C4-2B (cell line): ENCODE data around the gene LPXN.

ENCODE experiments used
- ZFX ChIP-seq: fragments of 450-650 bp; IDR thresholded peaks from 2 replicates; pipeline ENCODE4 v1.6.1; 2017
- TF ChIP-seq, protein P1 (sequence below): fragments of 450-650 bp; conservative IDR thresholded peaks from 2 replicates; pipeline ENCODE4 v1.5.1; 2017; ENCODE audit warnings: mild to moderate bottlenecking

GRCh38 chr11:58606930-58607714 is 31.5 kb upstream of the LPXN start:
- TF ChIP-seq, protein P1, sequence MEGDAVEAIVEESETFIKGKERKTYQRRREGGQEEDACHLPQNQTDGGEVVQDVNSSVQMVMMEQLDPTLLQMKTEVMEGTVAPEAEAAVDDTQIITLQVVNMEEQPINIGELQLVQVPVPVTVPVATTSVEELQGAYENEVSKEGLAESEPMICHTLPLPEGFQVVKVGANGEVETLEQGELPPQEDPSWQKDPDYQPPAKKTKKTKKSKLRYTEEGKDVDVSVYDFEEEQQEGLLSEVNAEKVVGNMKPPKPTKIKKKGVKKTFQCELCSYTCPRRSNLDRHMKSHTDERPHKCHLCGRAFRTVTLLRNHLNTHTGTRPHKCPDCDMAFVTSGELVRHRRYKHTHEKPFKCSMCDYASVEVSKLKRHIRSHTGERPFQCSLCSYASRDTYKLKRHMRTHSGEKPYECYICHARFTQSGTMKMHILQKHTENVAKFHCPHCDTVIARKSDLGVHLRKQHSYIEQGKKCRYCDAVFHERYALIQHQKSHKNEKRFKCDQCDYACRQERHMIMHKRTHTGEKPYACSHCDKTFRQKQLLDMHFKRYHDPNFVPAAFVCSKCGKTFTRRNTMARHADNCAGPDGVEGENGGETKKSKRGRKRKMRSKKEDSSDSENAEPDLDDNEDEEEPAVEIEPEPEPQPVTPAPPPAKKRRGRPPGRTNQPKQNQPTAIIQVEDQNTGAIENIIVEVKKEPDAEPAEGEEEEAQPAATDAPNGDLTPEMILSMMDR: no peak
- TF ChIP-seq ZFX: no peak
